Measurements from ENCODE around the gene JAK3. TPM values are rescaled to one million over a fixed set of nuclear protein-coding genes. Genes with fewer than 3 reads are reported as not detected.

JAK3 gene
- total and polyA plus RNA-seq, 2 experiments from 2014 or later: 3.0 to 3.2 TPM

GRCh38 chr19:17835182-17836006 is 12.4 kb downstream of the JAK3 start:
- H3K4me2 ChIP-seq: no peak overlapping the region
- no peaks in the 10 kb centered on the region for H3K36me3 ChIP-seq (replicated peaks; ENCODE audit: insufficient read depth, low read depth)
- no peaks in the 10 kb centered on the region for H3K4me1 ChIP-seq (ENCODE audit: insufficient read depth)
- H3K9me3 ChIP-seq (ENCODE audit: low read depth): no peaks in the 10 kb centered on the region
- no peak overlapping the region for H3K4me3 ChIP-seq
- H3K27me3 ChIP-seq: peaks cover 27% of the 10 kb centered on the region
- no peak overlapping the region for H2AFZ ChIP-seq
- no peaks in the 10 kb centered on the region for H3K9me2 ChIP-seq (replicated peaks; ENCODE audit: insufficient read depth)
- no peak for DNase-seq (ENCODE audit: low spot score)
- 76% methylated on average over 8 of the region's 8 CpGs for WGBS (ENCODE audit: low lambda C conversion rate, missing lambda C conversion rate)
- no peaks in the 10 kb centered on the region for H4K20me1 ChIP-seq (ENCODE audit: insufficient read depth, poor library complexity, severe bottlenecking)
- no peaks in the 10 kb centered on the region for H3K79me2 ChIP-seq
- TF ChIP-seq EZH2 (IDR thresholded peaks at IDR 0.05; ENCODE audit: borderline replicate concordance) (no peak), EZH2phosphoT487 (IDR thresholded peaks at IDR 0.05; ENCODE audit: low read depth, severe bottlenecking, unreplicated experiment) (no peak), CTCF (IDR thresholded peaks at IDR 0.05; ENCODE audit: poor library complexity) (no peak)
- H3K27ac ChIP-seq: no peak overlapping the region

- no peak for DNase-seq (ENCODE audit: low spot score)
- Histone ChIP-seq H3K9me2 (replicated peaks; ENCODE audit: insufficient read depth) (no peaks in the 10 kb centered on the region), H3K27ac (no peak overlapping the region), H3K27me3 (peaks cover 29% of the 10 kb centered on the region), H3K4me2 (no peak overlapping the region), H3K4me1 (ENCODE audit: insufficient read depth) (no peaks in the 10 kb centered on the region), H3K4me3 (no peak overlapping the region), H3K79me2 (no peaks in the 10 kb centered on the region), H3K36me3 (replicated peaks; ENCODE audit: insufficient read depth, low read depth) (no peaks in the 10 kb centered on the region), H3K9me3 (ENCODE audit: low read depth) (no peaks in the 10 kb centered on the region), H2AFZ (no peak overlapping the region), H4K20me1 (ENCODE audit: insufficient read depth, poor library complexity, severe bottlenecking) (no peaks in the 10 kb centered on the region)
- 67% methylated on average over 22 of the region's 27 CpGs for WGBS (ENCODE audit: low lambda C conversion rate, missing lambda C conversion rate)
- TF ChIP-seq CTCF (IDR thresholded peaks at IDR 0.05; ENCODE audit: poor library complexity) (no peak), EZH2phosphoT487 (IDR thresholded peaks at IDR 0.05; ENCODE audit: low read depth, severe bottlenecking, unreplicated experiment) (no peak), EZH2 (IDR thresholded peaks at IDR 0.05; ENCODE audit: borderline replicate concordance) (no peak)
Observed at GRCh38 chr19:17834350-17835181, 13.2 kb downstream of the JAK3 start.

GRCh38 chr19:17832443-17833208 is 15.2 kb downstream of the JAK3 start:
- 94% methylated on average over 17 of the region's 17 CpGs for WGBS (ENCODE audit: low lambda C conversion rate, missing lambda C conversion rate)
- Histone ChIP-seq H3K79me2 (no peaks in the 10 kb centered on the region), H3K4me2 (no peak overlapping the region), H3K27ac (no peak overlapping the region), H3K9me2 (replicated peaks; ENCODE audit: insufficient read depth) (no peaks in the 10 kb centered on the region), H2AFZ (no peak overlapping the region), H3K36me3 (replicated peaks; ENCODE audit: insufficient read depth, low read depth) (no peaks in the 10 kb centered on the region), H3K4me1 (ENCODE audit: insufficient read depth) (no peaks in the 10 kb centered on the region), H3K27me3 (peaks cover 25% of the 10 kb centered on the region), H3K9me3 (ENCODE audit: low read depth) (no peaks in the 10 kb centered on the region), H4K20me1 (ENCODE audit: insufficient read depth, poor library complexity, severe bottlenecking) (no peaks in the 10 kb centered on the region), H3K4me3 (no peak overlapping the region)
- no peak for DNase-seq (ENCODE audit: low spot score)
- TF ChIP-seq CTCF (IDR thresholded peaks at IDR 0.05; ENCODE audit: poor library complexity): no peak
- TF ChIP-seq EZH2 (IDR thresholded peaks at IDR 0.05; ENCODE audit: borderline replicate concordance): no peak
- TF ChIP-seq EZH2phosphoT487 (IDR thresholded peaks at IDR 0.05; ENCODE audit: low read depth, severe bottlenecking, unreplicated experiment): no peak
